ENCODE data around the gene KCNK17. TPM values are rescaled to one million over a fixed set of nuclear protein-coding genes. Genes with fewer than 3 reads are reported as not detected.

KCNK17 gene
- total RNA-seq, 2 experiments from 2014 or later, result not detected

- Mint-ChIP-seq H3K4me1 (ENCODE audit: low read depth) (peaks cover 4% of the 10 kb centered on the region), H3K36me3 (ENCODE audit: low read depth) (no peaks in the 10 kb centered on the region), H3K4me3 (peak overlapping the region; percentile 44), H3K27me3 (no peaks in the 10 kb centered on the region), H3K9me3 (no peaks in the 10 kb centered on the region), H3K27ac (peak overlapping the region; percentile 60)
- DNase-seq (peak; percentile 96), ATAC-seq (peak; percentile 99)
- TF ChIP-seq CTCF (IDR thresholded peaks at IDR 0.05), result peak; percentile 90
- intact Hi-C loops (cut with micrococcal nuclease), result loop anchor here (1.0 to 10.0 kb wide), 3 partner anchors 78 to 431 kb away; partner anchors contain the start of gene KCNK5
- ChIA-PET POLR2A (interaction anchor here (0.7 to 1.2 kb wide), 3 partner anchors 49 to 116 kb away, joined by 3 read pairs; no protein-coding TSS in a partner anchor), CTCF (interaction anchor here (0.6 to 14.3 kb wide), 75 partner anchors 8 to 434 kb away, joined by 3 to 321 read pairs (median 4); partner anchors contain the start of gene KCNK5)
Measured at GRCh38 chr6:39302669-39303424, 11.4 kb downstream of the KCNK17 start.

GRCh38 chr6:39302011-39302410 lies 12.2 kb downstream of the KCNK17 start:
- TF ChIP-seq CTCF (IDR thresholded peaks at IDR 0.05), result no peak
- ATAC-seq (no peak), DNase-seq (no peak)
- Mint-ChIP-seq H3K27me3 (no peaks in the 10 kb centered on the region), H3K36me3 (ENCODE audit: low read depth) (no peaks in the 10 kb centered on the region), H3K4me1 (ENCODE audit: low read depth) (peaks cover 4% of the 10 kb centered on the region), H3K27ac (no peak overlapping the region), H3K9me3 (no peaks in the 10 kb centered on the region), H3K4me3 (no peak overlapping the region)
- ChIA-PET POLR2A (interaction anchor here (0.7 to 1.2 kb wide), 2 partner anchors 50 to 116 kb away, joined by 3 read pairs; no protein-coding TSS in a partner anchor), CTCF (interaction anchor here (0.7 to 14.3 kb wide), 19 partner anchors 9 to 429 kb away, joined by 3 to 321 read pairs (median 6); no protein-coding TSS in a partner anchor)
- intact Hi-C loops (cut with micrococcal nuclease), result loop anchor here (5.0 to 10.0 kb wide), 2 partner anchors 77 to 430 kb away; partner anchors contain the start of gene KCNK5

GRCh38 chr6:39301606-39302005 lies 12.6 kb downstream of the KCNK17 start:
- DNase-seq (peak; percentile 19), ATAC-seq (no peak)
- Mint-ChIP-seq H3K27ac (no peak overlapping the region), H3K9me3 (no peaks in the 10 kb centered on the region), H3K4me3 (no peak overlapping the region), H3K36me3 (ENCODE audit: low read depth) (no peaks in the 10 kb centered on the region), H3K4me1 (ENCODE audit: low read depth) (peaks cover 4% of the 10 kb centered on the region), H3K27me3 (no peaks in the 10 kb centered on the region)
- no peak for TF ChIP-seq CTCF (IDR thresholded peaks at IDR 0.05)
- intact Hi-C loops (cut with micrococcal nuclease), result loop anchor here (5.0 to 10.0 kb wide), 2 partner anchors 77 to 429 kb away; partner anchors contain the start of gene KCNK5
- ChIA-PET POLR2A (no interaction called here), CTCF (interaction anchor here (5.0 to 14.3 kb wide), 3 partner anchors 134 to 328 kb away, joined by 39 to 321 read pairs (median 64); no protein-coding TSS in a partner anchor)

- TF ChIP-seq CTCF (IDR thresholded peaks at IDR 0.05), result no peak
- H3K27me3 Mint-ChIP-seq, result no peaks in the 10 kb centered on the region
- DNase-seq (no peak), ATAC-seq (no peak)
- no peaks in the 10 kb centered on the region for H3K36me3 Mint-ChIP-seq (ENCODE audit: low read depth)
- H3K4me1 Mint-ChIP-seq (ENCODE audit: low read depth), result peaks cover 4% of the 10 kb centered on the region
- ChIA-PET POLR2A (no interaction called here), CTCF (interaction anchor here (1.4 to 14.3 kb wide), 4 partner anchors 133 to 328 kb away, joined by 3 to 321 read pairs (median 52); no protein-coding TSS in a partner anchor)
- intact Hi-C loops (cut with micrococcal nuclease), result loop anchor here (5.0 to 10.0 kb wide), 2 partner anchors 76 to 428 kb away; partner anchors contain the start of gene KCNK5
- no peak overlapping the region for H3K4me3 Mint-ChIP-seq
- H3K27ac Mint-ChIP-seq, result no peak overlapping the region
- no peaks in the 10 kb centered on the region for H3K9me3 Mint-ChIP-seq
Measured at GRCh38 chr6:39300739-39301138, 13.5 kb downstream of the KCNK17 start.

Measured in activated CD8-positive, alpha-beta T cell treated with anti-CD3 and anti-CD28 coated beads for 36 hours (primary cell).